Measurements from ENCODE around the gene RPP25.
A peak's percentile ranks its signal among the peaks of the same experiment; 100 is the strongest.

Gene RPP25

DNA sequence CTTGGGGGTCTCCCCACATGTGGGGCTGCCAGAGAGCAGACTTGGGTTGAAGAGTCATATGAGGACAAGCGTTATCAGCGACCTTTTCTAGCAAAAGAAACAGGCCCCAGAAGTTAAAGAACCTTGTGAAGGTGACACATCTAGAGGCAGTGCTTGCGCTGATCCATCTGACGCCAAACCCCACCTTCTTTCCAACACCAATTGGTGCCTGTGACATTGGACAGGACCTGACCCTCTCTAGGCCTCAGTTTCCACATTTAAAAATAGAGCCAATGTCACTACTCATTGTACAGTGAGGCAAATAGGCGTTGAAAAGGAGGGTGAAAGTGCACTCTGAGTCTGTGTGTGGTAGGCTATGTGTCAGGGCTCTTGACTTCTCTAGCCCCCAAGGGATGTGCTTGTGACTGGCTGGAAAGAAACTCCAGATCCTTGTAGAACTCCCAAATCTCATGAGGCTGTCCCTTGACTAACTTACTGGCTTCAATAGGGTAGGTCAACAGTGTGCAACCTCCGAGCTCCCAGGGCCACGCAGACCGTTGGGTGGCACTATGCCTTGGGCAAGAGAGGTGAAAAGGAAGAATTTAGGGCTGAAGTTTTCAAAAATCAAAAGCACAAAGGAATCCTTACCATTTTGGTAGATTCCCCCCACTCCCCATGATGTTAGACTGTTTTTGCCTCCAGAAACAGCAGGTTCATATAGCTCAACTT, 49.3 kb downstream of the RPP25 start:
- TF ChIP-seq, protein P1, sequence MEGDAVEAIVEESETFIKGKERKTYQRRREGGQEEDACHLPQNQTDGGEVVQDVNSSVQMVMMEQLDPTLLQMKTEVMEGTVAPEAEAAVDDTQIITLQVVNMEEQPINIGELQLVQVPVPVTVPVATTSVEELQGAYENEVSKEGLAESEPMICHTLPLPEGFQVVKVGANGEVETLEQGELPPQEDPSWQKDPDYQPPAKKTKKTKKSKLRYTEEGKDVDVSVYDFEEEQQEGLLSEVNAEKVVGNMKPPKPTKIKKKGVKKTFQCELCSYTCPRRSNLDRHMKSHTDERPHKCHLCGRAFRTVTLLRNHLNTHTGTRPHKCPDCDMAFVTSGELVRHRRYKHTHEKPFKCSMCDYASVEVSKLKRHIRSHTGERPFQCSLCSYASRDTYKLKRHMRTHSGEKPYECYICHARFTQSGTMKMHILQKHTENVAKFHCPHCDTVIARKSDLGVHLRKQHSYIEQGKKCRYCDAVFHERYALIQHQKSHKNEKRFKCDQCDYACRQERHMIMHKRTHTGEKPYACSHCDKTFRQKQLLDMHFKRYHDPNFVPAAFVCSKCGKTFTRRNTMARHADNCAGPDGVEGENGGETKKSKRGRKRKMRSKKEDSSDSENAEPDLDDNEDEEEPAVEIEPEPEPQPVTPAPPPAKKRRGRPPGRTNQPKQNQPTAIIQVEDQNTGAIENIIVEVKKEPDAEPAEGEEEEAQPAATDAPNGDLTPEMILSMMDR (conservative IDR thresholded peaks at IDR 0.05; ENCODE audit: control insufficient read depth, insufficient read depth, low read depth, low read length): no peak
- DNase-seq (ENCODE audit: low read depth): no peak
- H3K4me3 ChIP-seq (ENCODE audit: control insufficient read depth, low read depth, low read length): peak overlapping the region; percentile 86

DNA sequence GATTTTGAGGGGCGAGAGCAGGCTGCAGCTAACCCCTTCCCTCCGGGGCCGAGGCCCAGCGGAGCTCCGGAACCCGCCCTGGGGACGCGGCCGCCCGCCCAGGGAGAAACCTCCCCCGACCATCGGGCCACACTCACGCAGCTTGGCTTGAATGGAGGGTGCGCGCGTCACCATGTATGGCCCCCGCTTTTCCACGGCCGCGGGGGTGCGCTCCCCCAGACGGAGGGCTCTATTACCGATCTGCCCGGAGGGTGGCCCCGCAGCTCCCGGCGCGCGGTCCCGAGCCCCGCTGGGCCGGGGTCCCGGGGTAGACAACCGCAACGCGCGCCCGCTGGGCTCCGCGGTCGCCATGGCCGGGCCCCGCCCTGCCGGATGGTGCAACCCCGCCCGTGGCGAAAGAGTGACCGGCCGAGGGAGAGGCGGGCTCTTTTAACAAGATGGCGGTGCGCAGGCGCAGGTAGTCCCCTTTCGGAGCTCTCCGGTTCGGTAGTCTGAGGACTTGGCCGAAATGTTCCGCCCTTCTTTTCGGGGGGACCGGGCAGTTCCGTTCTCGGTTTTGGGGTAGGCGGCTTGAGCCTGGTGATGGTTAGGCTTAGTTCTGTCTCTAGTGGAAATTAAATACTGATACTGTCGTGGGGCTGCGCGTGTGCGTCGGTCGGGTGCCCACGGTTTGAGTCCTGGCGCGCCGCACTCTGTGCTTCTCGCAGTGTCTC, 50.0 kb downstream of the RPP25 start, which contains the start of gene FAM219B:
Gene FAM219B, minus strand, starts transcription at position 402 of the 713 bp plus-strand sequence. Its CDS starts 51 bp downstream, at position 351.
- H3K4me3 ChIP-seq (ENCODE audit: control insufficient read depth, low read depth, low read length): peak within 1 kb of the TSS; percentile 86
- peak; percentile 79 for DNase-seq (ENCODE audit: low read depth)
- TF ChIP-seq, protein P1 (conservative IDR thresholded peaks at IDR 0.05; ENCODE audit: control insufficient read depth, insufficient read depth, low read depth, low read length): no peak

DNA sequence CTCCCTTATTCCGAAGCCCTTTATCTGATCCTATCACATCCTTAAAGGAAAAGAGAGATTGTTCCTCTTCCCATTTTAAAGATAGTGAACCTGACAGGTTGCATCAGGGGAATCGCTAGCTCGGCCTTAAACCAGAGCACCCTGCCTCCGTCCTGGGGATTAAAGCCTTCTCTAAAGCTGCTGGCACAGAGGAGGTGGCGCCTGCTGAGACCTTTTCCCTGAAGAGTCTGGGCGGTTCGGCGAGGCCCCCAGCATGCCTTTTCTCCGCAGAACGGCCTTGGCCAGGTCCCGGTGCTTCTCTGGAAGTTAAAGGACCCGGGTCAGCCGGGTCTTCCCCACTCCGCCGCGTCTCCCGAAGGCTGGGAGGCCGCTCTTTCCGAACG, 50.5 kb downstream of the RPP25 start:
- TF ChIP-seq, protein P1 (conservative IDR thresholded peaks at IDR 0.05; ENCODE audit: control insufficient read depth, insufficient read depth, low read depth, low read length): no peak
- no peak for DNase-seq (ENCODE audit: low read depth)
- peak overlapping the region; percentile 86 for H3K4me3 ChIP-seq (ENCODE audit: control insufficient read depth, low read depth, low read length)
